Tibial artery (tissue), 4 donors: ENCODE results near the gene IGFBP1.
"Not testable (repeated sequence)": the region's sequence is repeated elsewhere in the genome, so short reads cannot be mapped to it uniquely, and the experiment has no call there.

Experiments
- DNase-seq, 2 donors: peaks; one replicate each; pipeline ENCODE4 v3.0.0-alpha.2; 2019
- H3K27ac ChIP-seq, 2 donors: fragments of 200-600 bp; sonication (generic) in 1 of 2; 1 replicate in 1 of 2; 2 replicates in 1 of 2; pipeline ENCODE4 v1.5.1; 2018 to 2019; ENCODE audit warnings: mild to moderate bottlenecking in 1 of 2
- H3K27me3 ChIP-seq, 2 donors: fragments of 200-600 bp; sonication (generic) in 1 of 2; one replicate each; pipeline versions ENCODE4 v1.5.1 to v1.6.0; 2016 to 2019
- H3K36me3 ChIP-seq, 3 donors: fragments of 200-600 bp; sonication (generic) in 2 of 3; one replicate each; pipeline ENCODE4 v1.5.1; 2016 to 2019; ENCODE audit warnings: mild to moderate bottlenecking in 2 of 3
- H3K4me1 ChIP-seq, 4 donors: fragments of 200-600 bp; sonication (generic) in 2 of 4; 1 replicate in 3 of 4; 2 replicates in 1 of 4; pipeline ENCODE4 v1.5.1; 2016 to 2019
- H3K4me3 ChIP-seq, 2 donors: fragments of 200-600 bp; sonication (generic) in 1 of 2; 1 replicate in 1 of 2; 2 replicates in 1 of 2; pipeline ENCODE4 v1.5.1; 2018 to 2019; ENCODE audit warnings: mild to moderate bottlenecking in 2 of 2
- H3K9me3 ChIP-seq, 3 donors: fragments of 200-600 bp; sonication (generic) in 1 of 3; one replicate each; pipeline ENCODE4 v1.5.1; 2016 to 2019
- CTCF ChIP-seq, 2 experiments: fragments of 200-600 bp in 1 of 2; fragments of 450-650 bp in 1 of 2; IDR thresholded peaks; one replicate each; pipeline ENCODE4 v1.5.1; 2017 to 2019; ENCODE audit warnings: antibody characterized with exemption in 2 of 2, mild to moderate bottlenecking in 1 of 2, moderate library complexity in 1 of 2
- intact Hi-C: fragments of 100-400 bp; cut with DNase I; formaldehyde crosslinking; loops from one replicate; pipeline ENCODE4 v1.15.0; 2023; ENCODE audit warnings: low total_unique reads

The IGFBP1 gene

DNA sequence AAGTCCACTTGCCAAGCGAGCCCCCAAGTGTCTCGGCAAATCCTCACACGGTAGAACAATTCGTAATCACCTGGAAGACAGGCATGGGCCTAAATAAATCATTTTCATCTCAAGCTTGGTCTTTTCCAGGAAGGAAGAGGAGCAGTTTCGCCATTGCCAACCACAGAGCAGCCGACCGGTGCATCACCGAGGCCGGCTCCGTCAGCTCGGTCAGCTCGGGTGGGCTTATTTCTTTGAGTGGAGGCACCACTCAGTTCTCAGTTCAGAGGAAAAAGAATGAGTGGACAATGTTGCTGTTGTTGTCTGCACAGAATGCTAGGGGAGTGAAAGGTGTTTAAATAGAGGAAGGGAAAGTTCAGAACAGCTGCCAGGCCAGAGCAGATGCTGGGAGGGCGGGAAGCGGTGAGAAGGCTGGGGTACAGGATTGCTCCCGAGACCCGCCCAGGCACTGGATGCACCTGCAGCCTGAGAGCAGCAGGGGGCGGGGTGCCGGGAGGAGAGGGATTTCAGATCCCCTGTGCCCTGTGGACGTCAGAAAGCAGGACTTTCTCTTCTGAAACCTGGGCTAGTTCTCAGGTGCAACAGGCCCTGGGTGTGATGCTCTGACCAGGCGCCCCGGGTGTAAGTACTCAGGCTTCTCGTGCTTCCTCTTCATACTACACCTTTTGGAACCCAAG is 50.5 kb downstream of the IGFBP1 start:
- no peak for TF ChIP-seq CTCF (IDR thresholded peaks at IDR 0.05)
- H3K36me3 ChIP-seq: no peaks in the 10 kb centered on the region
- H3K27me3 ChIP-seq: no peaks in the 10 kb centered on the region
- DNase-seq: no peak
- no peaks in the 10 kb centered on the region for H3K4me1 ChIP-seq
- no peaks in the 10 kb centered on the region for H3K9me3 ChIP-seq
- intact Hi-C loops: no loop called here
- no peak overlapping the region for H3K27ac ChIP-seq
- no peak overlapping the region for H3K4me3 ChIP-seq

GRCh38 chr7:45939574-45939973 is 51.3 kb downstream of the IGFBP1 start:
- no peak overlapping the region for H3K27ac ChIP-seq

GRCh38 chr7:45940237-45940781 is 52.0 kb downstream of the IGFBP1 start:
- H3K9me3 ChIP-seq, H3K27me3 ChIP-seq, H3K36me3 ChIP-seq, intact Hi-C loops, H3K4me3 ChIP-seq, DNase-seq, H3K27ac ChIP-seq, H3K4me1 ChIP-seq: not testable (repeated sequence)

More at GRCh38 chr7:45939574-45939973, 51.3 kb downstream of the IGFBP1 start:
- DNase-seq: no peak
- Histone ChIP-seq H3K4me1 (no peaks in the 10 kb centered on the region), H3K27me3 (no peaks in the 10 kb centered on the region), H3K36me3 (no peaks in the 10 kb centered on the region), H3K4me3 (no peak overlapping the region), H3K9me3 (no peaks in the 10 kb centered on the region)
- TF ChIP-seq CTCF (IDR thresholded peaks at IDR 0.05): no peak
- intact Hi-C loops: no loop called here

- Histone ChIP-seq H3K9me3 (no peaks in the 10 kb centered on the region), H3K27me3 (no peaks in the 10 kb centered on the region), H3K27ac (no peak overlapping the region), H3K4me3 (no peak overlapping the region), H3K36me3 (no peaks in the 10 kb centered on the region), H3K4me1 (no peaks in the 10 kb centered on the region)
- DNase-seq: no peak
- no peak for TF ChIP-seq CTCF (IDR thresholded peaks at IDR 0.05)
- intact Hi-C loops: no loop called here
Measured at GRCh38 chr7:45940939-45941338, 52.7 kb downstream of the IGFBP1 start.
